H9 (cell line): ENCODE data around the gene TLR5. TPM values are rescaled to one million over a fixed set of nuclear protein-coding genes. Genes with fewer than 3 reads are reported as not detected.

ENCODE experiments used
- DNase-seq: peaks from one replicate; pipeline ENCODE4 v3.0.0-alpha.2; 2017
- H2AFZ ChIP-seq: one replicate; pipeline ENCODE4 v1.6.1; 2013; ENCODE audit warnings: mild to moderate bottlenecking, low read length, control low read depth, moderate library complexity
- H2AK5ac ChIP-seq: 2 replicates; pipeline ENCODE4 v1.6.1; 2013; ENCODE audit warnings: low read length, control low read depth, mixed read lengths; ENCODE audit not compliant: insufficient read length
- H2BK120ac ChIP-seq: one replicate; pipeline ENCODE4 v1.6.1; 2013; ENCODE audit warnings: low read depth, mild to moderate bottlenecking, low read length, control low read depth, inconsistent platforms; ENCODE audit not compliant: poor library complexity, severe bottlenecking
- H2BK12ac ChIP-seq: 2 replicates; pipeline ENCODE4 v1.6.1; 2013; ENCODE audit warnings: low read length, control low read depth, mixed read lengths, low read depth; ENCODE audit not compliant: insufficient read length
- H2BK15ac ChIP-seq: 2 replicates; pipeline ENCODE4 v1.6.1; 2013; ENCODE audit warnings: low read depth, low read length, control low read depth
- H2BK20ac ChIP-seq: one replicate; pipeline ENCODE4 v1.6.1; 2013; ENCODE audit warnings: low read depth, mild to moderate bottlenecking, low read length, control low read depth, inconsistent platforms; ENCODE audit not compliant: poor library complexity, severe bottlenecking
- H2BK5ac ChIP-seq: 2 replicates; pipeline ENCODE4 v1.6.1; 2013; ENCODE audit warnings: low read length, control low read depth, mixed read lengths; ENCODE audit not compliant: insufficient read length
- H3K14ac ChIP-seq: 2 replicates; pipeline ENCODE4 v1.6.1; 2013; ENCODE audit warnings: low read length, control low read depth; ENCODE audit not compliant: insufficient read depth
- H3K18ac ChIP-seq: 2 replicates; pipeline ENCODE4 v1.6.1; 2013; ENCODE audit warnings: low read depth, mild to moderate bottlenecking, mixed read lengths, low read length, control low read depth; ENCODE audit not compliant: insufficient read length
- H3K23ac ChIP-seq: 2 replicates; pipeline ENCODE4 v1.6.1; 2013; ENCODE audit warnings: low read length, control low read depth, mixed read lengths, low read depth; ENCODE audit not compliant: insufficient read length
- H3K23me2 ChIP-seq: 2 replicates; pipeline ENCODE4 v1.6.1; 2013; ENCODE audit warnings: low read depth, mild to moderate bottlenecking, mixed read lengths, low read length, control low read depth; ENCODE audit not compliant: insufficient read length, poor library complexity, severe bottlenecking
- H3K27ac ChIP-seq: 2 replicates; pipeline ENCODE4 v1.5.1; 2013; ENCODE audit warnings: low read length, control low read depth, mixed read lengths, low read depth; ENCODE audit not compliant: insufficient read length
- H3K27me3 ChIP-seq: 2 replicates; pipeline ENCODE4 v1.6.1; 2013; ENCODE audit warnings: low read length, control low read depth, inconsistent platforms; ENCODE audit not compliant: insufficient read depth
- H3K4ac ChIP-seq: 2 replicates; pipeline ENCODE4 v1.6.1; 2013; ENCODE audit warnings: low read depth, mild to moderate bottlenecking, control low read depth, inconsistent platforms, low read length, moderate library complexity
- H3K4me1 ChIP-seq: 2 replicates; pipeline ENCODE4 v1.6.1; 2013; ENCODE audit warnings: low read length, control low read depth, inconsistent platforms; ENCODE audit not compliant: insufficient read depth
- H3K4me2 ChIP-seq: 2 replicates; pipeline ENCODE4 v1.6.1; 2013; ENCODE audit warnings: low read length, control low read depth, mixed read lengths; ENCODE audit not compliant: insufficient read length, insufficient read depth
- H3K56ac ChIP-seq: 2 replicates; pipeline ENCODE4 v1.6.1; 2013; ENCODE audit warnings: low read depth, mild to moderate bottlenecking, mixed read lengths, low read length, control low read depth; ENCODE audit not compliant: insufficient read length
- H3K79me1 ChIP-seq: 2 replicates; pipeline ENCODE4 v1.6.1; 2013; ENCODE audit warnings: low read depth, mild to moderate bottlenecking, moderate library complexity, low read length, control low read depth, inconsistent platforms; ENCODE audit not compliant: insufficient read depth, poor library complexity, severe bottlenecking
- H3K79me2 ChIP-seq: 2 replicates; pipeline ENCODE4 v1.6.1; 2013; ENCODE audit warnings: low read length, control low read depth, inconsistent platforms; ENCODE audit not compliant: insufficient read depth
- H3K9ac ChIP-seq: 2 replicates; pipeline ENCODE4 v1.6.1; 2013; ENCODE audit warnings: low read length, control low read depth, mixed read lengths; ENCODE audit not compliant: insufficient read length; ENCODE audit errors: extremely low read depth
- H3K9me3 ChIP-seq: one replicate; pipeline ENCODE4 v1.6.1; 2013; ENCODE audit warnings: low read depth, low read length, inconsistent platforms; ENCODE audit not compliant: control insufficient read depth
- H3T11ph ChIP-seq: one replicate; pipeline ENCODE4 v1.6.1; 2013; ENCODE audit warnings: mild to moderate bottlenecking, low read length, control low read depth, inconsistent platforms
- H4K20me1 ChIP-seq: one replicate; pipeline ENCODE4 v1.6.1; 2013; ENCODE audit not compliant: control insufficient read depth, insufficient read length, insufficient read depth
- H4K5ac ChIP-seq: 2 replicates; pipeline ENCODE4 v1.6.1; 2013; ENCODE audit warnings: low read depth, mild to moderate bottlenecking, mixed read lengths, low read length, control low read depth; ENCODE audit not compliant: insufficient read length
- H4K8ac ChIP-seq: replicated peaks from 2 replicates; pipeline ENCODE4 v1.6.1; 2013; ENCODE audit warnings: low read length, control low read depth, mixed read lengths, low read depth; ENCODE audit not compliant: insufficient read length
- H4K91ac ChIP-seq: 2 replicates; pipeline ENCODE4 v1.6.1; 2013; ENCODE audit warnings: low read depth, mild to moderate bottlenecking, moderate library complexity, mixed read lengths, low read length, control low read depth; ENCODE audit not compliant: insufficient read length
- H3K27ac Mint-ChIP-seq, 3 experiments: 2 replicates in 2 of 3; 3 replicates in 1 of 3; pipeline ENCODE4 v1.8.0; 2020 to 2021; ENCODE audit warnings: mixed read lengths in 3 of 3, mild to moderate bottlenecking in 1 of 3, moderate library complexity in 1 of 3
- H3K27me3 Mint-ChIP-seq: 2 replicates; pipeline ENCODE4 v1.8.0; 2021; ENCODE audit warnings: low read depth, mild to moderate bottlenecking, moderate library complexity, mixed read lengths
- H3K36me3 Mint-ChIP-seq, 3 experiments: 2 replicates in 2 of 3; 3 replicates in 1 of 3; pipeline ENCODE4 v1.8.0; 2020 to 2021; ENCODE audit warnings: low read depth in 3 of 3, mixed read lengths in 3 of 3; ENCODE audit not compliant: insufficient read depth in 1 of 3
- H3K4me1 Mint-ChIP-seq, 2 experiments: 2 replicates each; pipeline ENCODE4 v1.8.0; 2020; ENCODE audit warnings: mixed read lengths in 2 of 2
- H3K4me3 Mint-ChIP-seq, 2 experiments: 2 replicates in 1 of 2; 3 replicates in 1 of 2; pipeline ENCODE4 v1.8.0; 2020 to 2021; ENCODE audit warnings: mild to moderate bottlenecking in 2 of 2, mixed read lengths in 2 of 2, moderate library complexity in 1 of 2
- H3K9me3 Mint-ChIP-seq, 2 experiments: 2 replicates in 1 of 2; 3 replicates in 1 of 2; pipeline ENCODE4 v1.8.0; 2020; ENCODE audit warnings: mild to moderate bottlenecking in 2 of 2, mixed read lengths in 2 of 2, moderate library complexity in 1 of 2
- WGBS: extraction: QIAGEN DNeasy Blood & Tissue Kit; methylation state at CpG from one replicate; pipeline ENCODE4 v1.1.7; 2013; ENCODE audit warnings: missing lambda C conversion rate, low lambda C conversion rate, mixed read lengths; ENCODE audit not compliant: insufficient read length; ENCODE audit errors: extremely low coverage; 5-methylcytosine and 5-hydroxymethylcytosine counted together
- total RNA-seq: library from RNA; stranded (reverse); gene quantifications from 2 replicates; pipeline ENCODE4 v1.2.1, GENCODE V29; 2021
- TF ChIP-seq, protein P1 (sequence below): fragments of 200-600 bp; sonication (generic); conservative IDR thresholded peaks from 3 replicates; pipeline ENCODE4 v1.8.0; 2021; ENCODE audit warnings: antibody characterized with exemption, mild to moderate bottlenecking

The TLR5 gene
- total RNA-seq, 1 experiment from 2014 or later: not detected

DNA sequence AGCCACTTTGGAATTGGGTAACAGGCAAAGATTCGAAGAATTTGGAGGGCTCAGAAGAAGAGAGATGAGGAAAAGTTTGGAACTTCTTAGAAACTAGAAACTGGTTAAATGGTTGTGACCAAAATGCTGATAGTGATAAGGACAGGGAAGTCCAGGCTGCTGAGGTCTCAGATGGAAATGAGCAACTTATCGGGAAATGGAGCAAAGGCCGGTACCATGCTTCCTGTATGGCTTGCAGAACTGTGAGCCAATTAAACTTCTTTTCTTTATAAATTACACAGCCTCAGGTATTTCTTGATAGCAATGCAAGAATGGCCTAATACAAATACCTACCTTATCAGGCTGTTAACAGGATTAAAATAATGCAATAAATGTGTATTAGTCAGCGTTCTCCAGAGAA is 9.4 kb upstream of the TLR5 start:
- H3K79me1 ChIP-seq: no peaks in the 10 kb centered on the region
- WGBS: no CpG with 5 or more reads among the region's 4 CpGs
- no peak overlapping the region for H2BK20ac ChIP-seq

More for the DNA sequence above, 9.4 kb upstream of the TLR5 start:
- no peaks in the 10 kb centered on the region for H4K20me1 ChIP-seq
- no peak overlapping the region for H2BK15ac ChIP-seq
- no peaks in the 10 kb centered on the region for H3K27me3 ChIP-seq
- H2AFZ ChIP-seq: no peak overlapping the region
- H3K4me1 ChIP-seq: no peaks in the 10 kb centered on the region
- no peak for DNase-seq
- no peak overlapping the region for H3K4ac ChIP-seq
- TF ChIP-seq, protein P1, sequence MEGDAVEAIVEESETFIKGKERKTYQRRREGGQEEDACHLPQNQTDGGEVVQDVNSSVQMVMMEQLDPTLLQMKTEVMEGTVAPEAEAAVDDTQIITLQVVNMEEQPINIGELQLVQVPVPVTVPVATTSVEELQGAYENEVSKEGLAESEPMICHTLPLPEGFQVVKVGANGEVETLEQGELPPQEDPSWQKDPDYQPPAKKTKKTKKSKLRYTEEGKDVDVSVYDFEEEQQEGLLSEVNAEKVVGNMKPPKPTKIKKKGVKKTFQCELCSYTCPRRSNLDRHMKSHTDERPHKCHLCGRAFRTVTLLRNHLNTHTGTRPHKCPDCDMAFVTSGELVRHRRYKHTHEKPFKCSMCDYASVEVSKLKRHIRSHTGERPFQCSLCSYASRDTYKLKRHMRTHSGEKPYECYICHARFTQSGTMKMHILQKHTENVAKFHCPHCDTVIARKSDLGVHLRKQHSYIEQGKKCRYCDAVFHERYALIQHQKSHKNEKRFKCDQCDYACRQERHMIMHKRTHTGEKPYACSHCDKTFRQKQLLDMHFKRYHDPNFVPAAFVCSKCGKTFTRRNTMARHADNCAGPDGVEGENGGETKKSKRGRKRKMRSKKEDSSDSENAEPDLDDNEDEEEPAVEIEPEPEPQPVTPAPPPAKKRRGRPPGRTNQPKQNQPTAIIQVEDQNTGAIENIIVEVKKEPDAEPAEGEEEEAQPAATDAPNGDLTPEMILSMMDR: no peak
- no peak overlapping the region for H3K9ac ChIP-seq
- Mint-ChIP-seq H3K36me3 (no peaks in the 10 kb centered on the region; a peak in 1 of 7 replicates), H3K27ac (no peak overlapping the region), H3K27me3 (peaks cover 12% of the 10 kb centered on the region), H3K9me3 (no peaks in the 10 kb centered on the region; a peak in 1 of 5 replicates), H3K4me3 (no peak overlapping the region), H3K4me1 (peaks cover 0 to 6% of the 10 kb centered on the region in 2 experiments; a peak in 2 of 4 replicates)
- no peak overlapping the region for H3K23ac ChIP-seq
- H3K79me2 ChIP-seq: no peaks in the 10 kb centered on the region
- H2BK12ac ChIP-seq: no peak overlapping the region
- no peak overlapping the region for H2BK120ac ChIP-seq
- H3K9me3 ChIP-seq: no peaks in the 10 kb centered on the region
- no peak overlapping the region for H3K56ac ChIP-seq
- H3T11ph ChIP-seq: no peak overlapping the region
- H3K27ac ChIP-seq: no peak overlapping the region
- H3K4me2 ChIP-seq: no peak overlapping the region
- no peak overlapping the region for H3K14ac ChIP-seq
- H3K23me2 ChIP-seq: no peaks in the 10 kb centered on the region
- no peak overlapping the region for H2AK5ac ChIP-seq
- no peak overlapping the region for H4K91ac ChIP-seq
- no peak overlapping the region for H4K8ac ChIP-seq
- no peak overlapping the region for H4K5ac ChIP-seq
- H2BK5ac ChIP-seq: no peak overlapping the region
- H3K18ac ChIP-seq: no peak overlapping the region
